GM18873 (cell line): ENCODE results near the gene KRTAP4-4.
"Not testable (repeated sequence)": the region's sequence is repeated elsewhere in the genome, so short reads cannot be mapped to it uniquely, and the experiment has no call there.

ENCODE experiments used
- ATAC-seq: cut with Tn5 transposase; IDR thresholded peaks from one replicate; pipeline ENCODE4 v1.9.1; 2021; ENCODE audit warnings: mild to moderate bottlenecking, moderate library complexity, moderate number of reproducible peaks; ENCODE audit not compliant: unreplicated experiment, low FRiP score

The KRTAP4-4 gene

DNA sequence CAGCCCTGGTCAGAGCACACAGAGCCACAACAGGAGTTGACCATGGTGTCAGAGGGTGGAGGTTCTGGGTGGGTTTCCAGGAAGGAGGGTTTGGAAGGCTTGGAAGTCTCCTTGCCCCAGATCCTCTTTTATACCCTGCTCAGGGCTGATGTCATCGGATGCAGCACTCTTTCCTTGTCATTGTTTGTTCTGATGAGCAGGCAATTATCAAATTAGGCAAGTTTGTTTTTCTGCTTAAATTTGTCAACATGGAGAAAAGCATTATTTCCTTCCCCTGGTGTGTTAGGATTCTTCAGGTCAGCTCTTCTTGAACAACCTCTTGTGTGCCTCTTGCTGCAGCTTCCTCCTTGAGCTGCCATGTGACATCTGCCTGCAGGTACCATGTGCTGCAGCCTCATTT, at the start of gene KRTAP4-4:
Gene KRTAP4-4, minus strand, starts transcription at position 101 of the 400 bp plus-strand sequence. Its CDS starts 57 bp downstream, at position 44.
- no peak for ATAC-seq

DNA sequence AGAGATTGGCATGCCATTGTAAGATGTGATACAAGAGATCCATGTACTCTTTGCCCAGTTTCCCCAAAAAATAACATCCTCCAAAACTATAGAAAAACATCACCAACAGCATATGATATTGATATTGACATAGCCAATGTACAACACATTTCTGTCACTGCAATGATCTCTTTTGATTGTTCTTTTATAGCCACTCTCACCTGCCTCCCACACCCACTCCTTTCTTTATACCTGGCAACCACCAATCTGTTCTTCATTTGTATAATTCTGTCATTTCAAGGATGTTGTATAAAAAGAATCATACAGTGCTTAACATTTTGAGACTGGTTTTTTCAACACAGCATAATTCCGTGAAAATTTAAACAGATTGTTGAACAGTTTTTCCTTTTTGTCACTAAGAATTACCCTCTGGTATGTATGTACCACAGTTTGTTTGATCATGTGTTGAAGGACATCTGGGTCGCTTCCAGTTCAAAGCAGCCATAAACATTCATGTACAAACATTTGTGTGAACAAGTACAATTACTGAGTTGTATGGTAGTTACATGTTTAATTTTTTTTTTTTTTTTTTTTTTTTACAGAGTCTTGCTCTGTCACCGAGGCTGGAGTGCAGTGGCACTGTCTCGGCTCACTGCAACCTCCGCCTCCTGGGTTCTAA, 39.0 kb upstream of the KRTAP4-4 start:
- ATAC-seq = no peak

- ATAC-seq = no peak
These were observed 35.5 kb upstream of the KRTAP4-4 start for GRCh38 chr17:41196068-41196467.

DNA sequence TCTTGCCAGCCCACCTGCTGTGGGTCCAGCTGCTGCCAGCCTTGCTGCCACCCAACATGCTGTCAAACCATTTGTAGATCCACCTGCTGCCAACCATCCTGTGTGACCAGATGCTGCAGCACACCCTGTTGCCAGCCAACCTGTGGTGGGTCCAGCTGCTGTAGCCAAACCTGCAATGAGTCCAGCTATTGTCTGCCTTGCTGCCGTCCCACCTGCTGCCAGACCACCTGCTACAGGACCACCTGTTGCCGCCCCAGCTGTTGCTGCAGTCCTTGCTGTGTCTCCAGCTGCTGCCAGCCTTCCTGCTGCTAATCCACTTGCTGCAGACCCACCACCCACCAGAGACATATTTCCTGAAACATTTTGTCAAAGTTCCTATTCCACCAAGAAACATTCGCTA, 29.8 kb upstream of the KRTAP4-4 start:
- ATAC-seq = no peak

GRCh38 chr17:41189837-41190318, 29.3 kb upstream of the KRTAP4-4 start, which contains the start of gene KRTAP9-1:
Gene KRTAP9-1, plus strand, starts transcription at chr17:41189887. Its CDS starts 0 bp downstream, at chr17:41189887.
- ATAC-seq = not testable (repeated sequence)

GRCh38 chr17:41186872-41187271, 26.3 kb upstream of the KRTAP4-4 start:
- ATAC-seq = no peak

- no peak for ATAC-seq
These were observed 24.5 kb upstream of the KRTAP4-4 start for GRCh38 chr17:41185001-41185400.

GRCh38 chr17:41184480-41184961, 24.0 kb upstream of the KRTAP4-4 start, which contains the start of gene KRTAP4-1:
Gene KRTAP4-1, minus strand, starts transcription at chr17:41184911. Its CDS starts 57 bp downstream, at chr17:41184854.
- ATAC-seq = no peak

DNA sequence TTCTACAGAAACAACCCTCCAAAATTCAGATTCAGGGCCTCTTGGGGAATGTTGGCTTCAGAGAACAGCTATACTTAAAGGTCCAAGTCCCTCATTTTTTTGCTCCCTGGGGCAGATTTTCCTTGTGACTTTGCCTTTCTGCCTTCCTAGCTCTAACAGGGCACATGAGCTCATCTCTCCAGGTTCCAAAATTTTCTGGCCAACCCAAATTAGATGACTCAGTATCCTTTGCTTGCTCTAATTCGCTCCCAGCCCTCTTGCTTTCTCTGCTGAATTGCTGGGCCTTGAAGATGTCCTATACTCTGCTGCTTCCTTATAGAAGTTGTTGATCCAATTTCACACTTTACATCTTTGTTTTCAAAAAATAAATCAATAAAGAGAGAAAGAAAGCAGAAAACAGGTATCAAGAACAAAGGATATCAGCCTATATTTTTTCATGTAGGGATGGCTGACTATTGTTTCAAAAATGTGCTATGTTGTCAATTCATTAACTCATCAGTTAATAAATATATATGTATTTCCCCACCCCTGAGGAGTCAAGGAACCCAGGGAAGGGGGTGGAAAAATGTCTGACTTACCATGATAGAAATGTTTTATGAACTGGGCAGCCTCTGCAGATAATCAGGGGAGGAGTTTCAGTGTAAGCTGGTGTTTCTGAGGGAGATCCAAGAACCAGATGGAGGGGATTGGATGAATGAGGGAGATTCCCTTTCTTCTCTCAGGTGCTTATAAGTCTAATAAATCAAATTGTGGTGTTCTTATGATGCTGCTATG, 18.5 kb upstream of the KRTAP4-4 start:
- ATAC-seq = no peak

GRCh38 chr17:41178341-41178740, 17.8 kb upstream of the KRTAP4-4 start:
- no peak for ATAC-seq

DNA sequence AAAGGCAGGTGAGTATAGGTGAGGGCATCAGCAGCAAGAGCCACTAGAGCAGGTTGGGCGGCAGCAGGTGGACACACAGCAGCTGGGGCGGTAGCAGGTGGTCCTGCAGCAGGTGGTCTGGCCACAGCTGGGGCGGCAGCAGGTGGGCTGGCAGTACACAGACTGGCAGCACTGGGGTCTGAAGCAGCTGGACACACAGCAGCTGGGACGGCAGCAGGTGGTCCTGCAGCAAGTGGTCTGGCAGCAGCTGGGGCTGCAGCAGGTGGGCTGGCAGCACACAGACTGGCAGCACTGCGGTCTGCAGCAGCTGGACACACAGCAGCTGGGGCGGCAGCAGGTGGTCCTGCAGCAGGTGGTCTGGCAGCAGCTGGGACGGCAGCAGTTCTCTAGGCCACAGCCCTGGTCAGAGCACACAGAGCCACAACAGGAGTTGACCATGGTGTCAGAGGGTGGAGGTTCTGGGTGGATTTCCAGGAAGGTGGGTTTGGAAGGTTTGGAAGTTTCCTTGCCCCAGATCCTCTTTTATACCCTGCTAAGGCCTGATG, 17.3 kb upstream of the KRTAP4-4 start, which contains the start of gene KRTAP4-2:
Gene KRTAP4-2, minus strand, starts transcription at position 495 of the 545 bp plus-strand sequence. Its CDS starts 57 bp downstream, at position 438.
- no peak for ATAC-seq

DNA sequence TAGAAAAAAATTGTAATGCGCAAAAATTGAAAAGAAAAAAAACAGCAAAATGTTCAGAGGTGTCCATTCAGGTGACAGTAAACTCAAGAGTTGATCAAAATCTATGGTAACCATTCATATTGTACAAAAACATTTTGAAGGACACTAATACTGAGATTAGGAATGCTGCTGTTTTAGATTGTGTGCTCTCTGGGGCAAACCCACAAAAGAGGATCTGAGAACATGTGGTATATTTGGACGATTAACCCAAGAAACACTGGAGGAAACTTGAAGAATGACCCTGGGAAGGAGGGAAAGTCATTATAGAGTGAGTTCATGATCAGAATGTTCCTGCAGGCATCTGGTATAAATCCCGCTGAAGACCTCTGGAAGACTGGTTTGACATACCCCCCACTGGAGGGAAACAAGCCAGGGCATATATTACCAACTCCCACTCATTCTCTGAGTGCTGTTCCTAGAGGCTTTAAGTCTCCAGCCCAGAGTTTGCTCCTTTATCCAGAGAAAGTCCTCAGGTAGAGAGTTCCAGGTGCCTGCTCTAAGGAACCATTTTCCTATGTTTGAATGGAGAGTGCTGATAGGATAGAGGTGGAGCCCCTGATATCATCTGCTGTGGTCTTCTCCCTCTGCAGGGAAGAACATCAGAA, 16.3 kb upstream of the KRTAP4-4 start:
- ATAC-seq = no peak

GRCh38 chr17:41171886-41172285, 11.3 kb upstream of the KRTAP4-4 start:
- ATAC-seq = no peak

DNA sequence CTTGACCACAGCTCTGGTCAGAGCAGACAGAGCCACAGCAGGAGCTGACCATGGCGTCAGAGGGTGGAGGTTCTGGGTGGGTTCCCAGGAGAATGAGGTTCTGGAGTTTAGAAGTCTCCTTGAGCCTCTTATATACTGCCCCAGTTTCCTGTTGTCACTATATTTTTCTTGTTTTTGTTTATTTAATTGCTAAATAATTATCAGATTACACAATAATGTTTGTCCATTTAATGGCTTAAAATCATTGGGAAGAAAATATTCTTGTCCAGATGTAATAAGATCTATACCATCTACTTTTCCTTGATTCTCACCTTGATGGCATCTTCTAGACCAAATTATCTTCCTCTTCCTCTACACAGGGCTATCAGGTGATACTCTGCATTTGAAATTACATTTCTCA, 7.6 kb upstream of the KRTAP4-4 start, which contains the start of gene KRTAP4-3:
Gene KRTAP4-3, minus strand, starts transcription at position 101 of the 400 bp plus-strand sequence. Its CDS starts 49 bp downstream, at position 52.
- no peak for ATAC-seq

DNA sequence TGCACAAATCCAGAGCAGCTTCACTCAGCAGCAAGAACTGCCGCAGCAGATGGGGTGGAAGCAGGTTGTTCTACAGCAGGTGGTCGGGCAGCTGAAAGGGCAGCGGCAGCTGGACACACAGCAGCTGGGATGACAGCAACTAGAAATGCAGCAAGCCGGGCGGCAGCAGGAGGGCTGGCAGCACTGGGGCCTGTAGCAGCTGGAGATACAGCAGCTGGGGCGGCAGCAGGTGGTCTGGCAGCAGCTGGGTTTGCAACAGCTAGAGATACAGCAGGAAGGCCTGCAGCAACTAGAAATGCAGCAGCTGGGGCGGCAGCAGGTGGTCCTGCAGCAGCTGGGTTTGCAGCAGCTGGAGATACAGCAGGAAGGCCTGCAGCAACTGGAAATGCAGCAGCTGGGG, 7.0 kb upstream of the KRTAP4-4 start:
- no peak for ATAC-seq

DNA sequence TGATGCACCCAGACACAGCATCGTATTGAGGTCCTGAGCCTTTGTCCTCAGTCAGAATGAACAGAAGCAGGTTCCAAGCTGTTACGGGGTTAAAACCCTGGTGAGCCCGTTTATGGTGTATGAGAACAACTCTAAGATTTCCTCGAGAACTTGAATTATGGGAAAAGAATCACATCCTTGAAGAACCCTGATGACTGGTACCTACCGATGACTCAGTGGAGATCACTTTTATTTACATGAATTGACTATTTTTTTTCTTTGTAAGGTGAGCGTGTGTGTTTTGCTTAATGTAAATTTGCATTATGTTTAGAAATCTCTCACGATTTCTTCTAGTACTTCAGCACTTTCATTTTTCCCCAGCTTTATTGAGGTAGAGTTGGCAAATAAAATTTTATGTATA, 3.3 kb upstream of the KRTAP4-4 start:
- no peak for ATAC-seq

DNA sequence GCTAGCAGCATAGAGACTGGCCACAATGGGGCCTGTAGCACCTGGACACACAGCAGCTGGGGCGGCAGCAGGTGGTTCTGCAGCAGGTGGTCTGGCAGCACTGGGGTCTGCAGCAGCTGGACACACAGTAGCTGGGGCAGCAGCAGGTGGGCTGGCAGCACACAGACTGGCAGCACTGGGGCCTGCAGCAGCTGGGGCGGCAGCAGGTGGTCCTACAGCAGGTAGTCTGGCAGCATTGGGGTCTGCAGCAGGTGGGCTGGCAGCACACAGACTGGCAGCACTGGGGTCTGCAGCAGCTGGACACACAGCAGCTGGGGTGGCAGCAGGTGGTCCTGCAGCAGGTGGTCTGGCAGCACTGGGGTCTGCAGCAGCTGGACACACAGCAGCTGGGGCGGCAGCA, 358 bp downstream of the KRTAP4-4 start:
- ATAC-seq = not testable (repeated sequence)

DNA sequence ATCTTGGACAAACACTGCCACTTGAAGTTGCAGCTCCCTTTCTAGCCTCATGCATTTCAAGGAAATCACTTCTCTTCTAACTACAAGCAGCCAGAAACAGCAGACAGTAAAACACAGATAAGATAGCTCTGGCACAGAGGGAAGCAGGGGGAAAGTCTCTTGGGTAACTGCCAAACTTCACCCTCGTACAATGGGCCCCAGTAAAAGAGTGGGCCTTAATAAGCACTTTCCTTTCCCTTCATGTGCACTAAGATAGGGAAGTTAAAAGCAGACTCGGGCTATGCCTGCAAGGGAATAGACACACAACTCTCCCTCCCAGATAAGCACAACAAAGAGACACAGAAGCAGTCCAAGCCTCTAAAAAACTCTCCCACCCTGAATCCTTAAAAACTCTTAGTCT, 6.7 kb downstream of the KRTAP4-4 start:
- ATAC-seq = no peak

- no peak for ATAC-seq
These were observed 9.0 kb downstream of the KRTAP4-4 start for GRCh38 chr17:41151525-41151924.

GRCh38 chr17:41150026-41150425, 10.5 kb downstream of the KRTAP4-4 start:
- ATAC-seq = no peak
